Measurements from ENCODE around the gene THY1.

The THY1 gene

GRCh38 chr11:119433358-119433725 lies 10.4 kb upstream of the THY1 start:
- DNase-seq: no peak
- TF ChIP-seq POLR2A (IDR thresholded peaks at IDR 0.05; ENCODE audit: low read length) (no peak), GATA1 (IDR thresholded peaks at IDR 0.05; ENCODE audit: low read depth, low read length) (no peak)

- no peak for DNase-seq
These were observed 9.7 kb upstream of the THY1 start for GRCh38 chr11:119432484-119433357.

DNA sequence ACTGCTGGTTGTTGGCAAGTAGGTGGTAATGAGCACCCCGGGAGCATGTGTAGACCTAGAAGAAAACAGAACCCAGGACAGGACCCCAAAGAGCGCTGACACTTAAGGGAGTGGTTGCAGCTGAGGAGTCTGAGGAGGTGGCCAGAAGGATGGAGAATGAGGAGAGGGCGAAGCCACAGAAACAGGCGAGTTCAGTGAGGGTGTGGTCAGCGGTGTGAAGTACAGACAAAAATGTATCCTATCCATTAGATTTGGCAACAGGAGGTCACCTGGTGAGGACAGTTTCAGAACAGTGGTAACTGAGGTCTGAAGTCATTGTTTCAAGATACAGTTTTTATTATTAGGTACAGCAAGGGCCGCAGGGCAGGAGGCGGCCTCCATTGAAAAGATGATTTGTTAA lies 8.6 kb upstream of the THY1 start:
- TF ChIP-seq POLR2A (IDR thresholded peaks at IDR 0.05; ENCODE audit: low read length) (no peak), GATA1 (IDR thresholded peaks at IDR 0.05; ENCODE audit: low read depth, low read length) (no peak)
- no peak for DNase-seq

More at GRCh38 chr11:119432484-119433357, 9.7 kb upstream of the THY1 start:
- no peak for TF ChIP-seq GATA1 (IDR thresholded peaks at IDR 0.05; ENCODE audit: low read depth, low read length)
- TF ChIP-seq POLR2A (IDR thresholded peaks at IDR 0.05; ENCODE audit: low read length): no peak

DNA sequence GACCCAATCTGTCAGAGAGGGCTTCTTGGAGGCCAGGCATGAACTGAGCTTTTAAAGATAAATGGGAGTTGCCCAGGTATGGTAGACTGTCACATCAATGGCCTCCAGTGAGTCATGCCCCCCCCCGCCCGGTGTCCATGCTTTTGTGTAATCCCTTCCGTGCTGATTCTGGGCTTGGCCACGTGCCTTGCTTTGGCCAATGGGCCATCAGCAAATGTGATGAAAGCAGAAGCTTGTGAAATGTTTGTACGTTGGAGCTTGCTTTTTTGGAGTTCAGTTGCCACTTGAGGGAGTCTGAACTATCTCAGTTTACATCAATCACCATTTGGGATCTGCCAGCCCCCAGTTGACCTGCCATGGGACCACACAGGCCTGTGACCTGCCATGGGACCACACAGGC lies 4.3 kb upstream of the THY1 start:
- DNase-seq: no peak
- no peak for TF ChIP-seq POLR2A (IDR thresholded peaks at IDR 0.05; ENCODE audit: low read length)
- TF ChIP-seq GATA1 (IDR thresholded peaks at IDR 0.05; ENCODE audit: low read depth, low read length): no peak

DNA sequence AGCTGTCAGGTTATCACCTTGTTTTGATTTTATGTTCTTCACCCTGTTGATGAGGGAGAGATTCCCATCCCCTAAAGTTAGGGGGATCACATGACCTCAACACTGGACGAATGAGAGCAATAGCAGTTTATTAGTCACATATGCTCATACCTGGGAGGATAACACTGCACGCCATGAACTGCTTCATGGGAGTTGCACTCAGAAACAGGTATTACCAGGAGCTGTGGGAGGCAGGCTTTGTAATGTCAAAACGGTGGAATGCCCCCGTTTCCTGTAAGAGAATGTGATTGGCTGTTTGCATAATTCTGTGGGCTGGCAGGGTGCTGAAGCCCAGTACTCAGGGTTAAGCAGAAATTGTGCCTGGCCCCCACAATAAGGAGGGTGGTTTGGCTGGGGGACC lies 3.2 kb upstream of the THY1 start:
- TF ChIP-seq GATA1 (IDR thresholded peaks at IDR 0.05; ENCODE audit: low read depth, low read length): no peak
- no peak for TF ChIP-seq POLR2A (IDR thresholded peaks at IDR 0.05; ENCODE audit: low read length)
- DNase-seq: no peak

GRCh38 chr11:119424775-119425174 lies 1.8 kb upstream of the THY1 start:
- TF ChIP-seq POLR2A (IDR thresholded peaks at IDR 0.05; ENCODE audit: low read length) (no peak), GATA1 (IDR thresholded peaks at IDR 0.05; ENCODE audit: low read depth, low read length) (no peak)
- no peak for DNase-seq

GRCh38 chr11:119424276-119424675 lies 1.3 kb upstream of the THY1 start:
- TF ChIP-seq GATA1 (IDR thresholded peaks at IDR 0.05; ENCODE audit: low read depth, low read length): no peak
- no peak for TF ChIP-seq POLR2A (IDR thresholded peaks at IDR 0.05; ENCODE audit: low read length)

GRCh38 chr11:119423509-119424254 lies 710 bp upstream of the THY1 start:
- no peak for DNase-seq
- TF ChIP-seq GATA1 (IDR thresholded peaks at IDR 0.05; ENCODE audit: low read depth, low read length) (no peak), POLR2A (IDR thresholded peaks at IDR 0.05; ENCODE audit: low read length) (no peak)

More at GRCh38 chr11:119424276-119424675, 1.3 kb upstream of the THY1 start:
- no peak for DNase-seq

DNA sequence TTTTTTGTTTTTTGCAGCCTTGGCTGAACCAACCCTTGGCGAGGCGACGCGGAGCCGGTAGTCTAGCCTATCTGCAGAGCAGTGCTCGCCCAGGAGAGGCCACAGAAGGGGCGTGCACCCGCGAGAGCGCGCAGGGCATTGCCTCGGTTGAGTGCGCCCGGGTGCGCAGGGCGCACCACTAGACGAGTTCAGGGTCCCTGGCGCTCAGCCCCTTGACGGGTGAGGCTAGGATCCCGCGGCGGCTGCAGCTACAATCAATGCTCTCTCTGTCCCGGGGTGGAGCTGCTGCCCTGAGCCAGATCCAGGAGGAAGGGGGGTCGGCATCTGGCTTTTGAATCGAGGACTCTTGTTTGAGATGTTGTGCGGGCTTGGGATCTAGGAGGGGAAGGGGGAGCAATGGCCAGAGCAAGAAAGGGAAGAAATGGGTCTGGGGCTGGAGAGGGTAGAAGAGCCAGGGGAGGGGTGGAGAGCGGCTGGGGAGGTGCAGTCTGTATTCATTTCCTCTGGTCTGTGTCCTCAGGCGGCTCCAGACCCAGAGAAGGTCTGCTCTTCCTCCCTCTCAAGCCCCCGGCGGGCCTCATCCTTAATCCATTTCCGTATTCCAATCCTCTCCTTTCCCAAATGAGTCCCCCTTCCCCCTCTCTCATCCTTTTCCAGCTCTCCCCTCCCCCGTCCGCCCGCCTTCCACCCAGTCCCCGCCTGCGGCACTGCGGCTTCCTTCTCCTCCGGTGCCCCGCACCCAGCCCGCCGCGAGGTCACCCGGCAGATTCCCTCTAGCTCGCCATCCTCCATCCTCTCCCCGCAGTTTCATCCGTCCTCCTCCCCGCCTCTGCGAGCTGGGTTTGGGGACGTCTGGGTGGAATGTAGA lies 797 bp downstream of the THY1 start:
- DNase-seq: no peak
- TF ChIP-seq GATA1 (IDR thresholded peaks at IDR 0.05; ENCODE audit: low read depth, low read length): no peak

GRCh38 chr11:119421351-119421750 lies 1.6 kb downstream of the THY1 start:
- DNase-seq: no peak

DNA sequence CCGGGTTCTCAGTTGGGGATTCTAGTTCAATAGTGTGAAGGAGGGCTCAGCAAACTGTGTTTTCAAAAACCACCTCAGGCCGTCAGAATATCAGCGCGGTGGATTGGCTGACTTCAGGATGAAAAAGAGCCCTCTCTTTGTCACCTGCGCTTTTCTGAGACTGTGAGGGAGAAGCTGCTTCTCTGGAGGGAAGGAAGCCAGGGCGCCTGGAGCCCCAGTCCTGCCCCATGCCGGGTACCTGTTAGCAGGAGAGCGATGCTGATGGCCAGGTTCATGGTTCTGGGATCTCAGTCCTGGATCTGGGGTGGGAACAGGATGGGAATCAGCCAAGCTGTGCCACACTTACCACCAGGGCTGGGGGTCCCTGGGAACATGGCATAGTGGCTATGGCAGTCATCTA lies 2.3 kb downstream of the THY1 start:
- TF ChIP-seq POLR2A (IDR thresholded peaks at IDR 0.05; ENCODE audit: low read length) (no peak), GATA1 (IDR thresholded peaks at IDR 0.05; ENCODE audit: low read depth, low read length) (no peak)
- DNase-seq: no peak

More at GRCh38 chr11:119421351-119421750, 1.6 kb downstream of the THY1 start:
- no peak for TF ChIP-seq POLR2A (IDR thresholded peaks at IDR 0.05; ENCODE audit: low read length)

GRCh38 chr11:119419834-119420492 lies 3.0 kb downstream of the THY1 start:
- TF ChIP-seq GATA1 (IDR thresholded peaks at IDR 0.05; ENCODE audit: low read depth, low read length): no peak
- no peak for DNase-seq

GRCh38 chr11:119419246-119419645 lies 3.7 kb downstream of the THY1 start:
- no peak for DNase-seq
- no peak for TF ChIP-seq POLR2A (IDR thresholded peaks at IDR 0.05; ENCODE audit: low read length)
- no peak for TF ChIP-seq GATA1 (IDR thresholded peaks at IDR 0.05; ENCODE audit: low read depth, low read length)

Data from erythroblast (primary cell).